ENCODE measurements around the gene GAREM1. TPM values are rescaled to one million over a fixed set of nuclear protein-coding genes. Genes with fewer than 3 reads are reported as not detected.
"Not testable (repeated sequence)": the region's sequence is repeated elsewhere in the genome, so short reads cannot be mapped to it uniquely, and the experiment has no call there.

The GAREM1 gene
- polyA plus RNA-seq (2011; rRNA removed) (0.37 and 0.48 TPM in 2 replicates), polyA minus RNA-seq (2011; rRNA and poly(A)+ RNA removed) (0.28 and 0.41 TPM in 2 replicates)

- peaks cover 8% of the 10 kb centered on the region for H3K27me3 ChIP-seq (ENCODE audit: control insufficient read depth, insufficient read depth, low read length)
- DNase-seq (ENCODE audit: low read depth), result peak; percentile 66
- peak within 1 kb of the TSS; percentile 56 for H3K4me3 ChIP-seq (ENCODE audit: low read depth, low read length)
- H3K36me3 ChIP-seq (ENCODE audit: control insufficient read depth, insufficient read depth, low read length), result no peaks in the 10 kb centered on the region
- CTCF ChIA-PET, result interaction anchor here (0.6 to 6.2 kb wide), 26 partner anchors 10 to 404 kb away, joined by 3 to 57 read pairs (median 4); no protein-coding TSS in a partner anchor
- peak; percentile 63 for TF ChIP-seq CTCF (IDR thresholded peaks at IDR 0.05; ENCODE audit: insufficient read depth, low read depth, low read length)
- POLR2A ChIA-PET, result interaction anchor here (0.6 kb wide), 1 partner anchor 121 kb away, joined by 4 read pairs; no protein-coding TSS in a partner anchor
These were observed at the start of gene GAREM1 for GRCh38 chr18:32470714-32471633. GAREM1 (minus strand) TSS chr18:32470882; CDS start chr18:32470428, 454 bp downstream.

- DNase-seq (ENCODE audit: low read depth), result no peak
- Histone ChIP-seq H3K27me3 (ENCODE audit: control insufficient read depth, insufficient read depth, low read length) (no peaks in the 10 kb centered on the region), H3K36me3 (ENCODE audit: control insufficient read depth, insufficient read depth, low read length) (no peaks in the 10 kb centered on the region), H3K4me3 (ENCODE audit: low read depth, low read length) (no peak overlapping the region)
- POLR2A ChIA-PET, result no interaction called here
- CTCF ChIA-PET, result no interaction called here
- TF ChIP-seq CTCF (IDR thresholded peaks at IDR 0.05; ENCODE audit: insufficient read depth, low read depth, low read length), result no peak
These were observed 40.5 kb upstream of the GAREM1 start for GRCh38 chr18:32511147-32511546.

GRCh38 chr18:32509111-32509510 lies 38.4 kb upstream of the GAREM1 start:
- Histone ChIP-seq H3K4me3 (ENCODE audit: low read depth, low read length) (no peak overlapping the region), H3K36me3 (ENCODE audit: control insufficient read depth, insufficient read depth, low read length) (no peaks in the 10 kb centered on the region), H3K27me3 (ENCODE audit: control insufficient read depth, insufficient read depth, low read length) (no peaks in the 10 kb centered on the region)
- ChIA-PET POLR2A (no interaction called here), CTCF (interaction anchor here (0.6 kb wide), 1 partner anchor 325 kb away, joined by 3 read pairs; no protein-coding TSS in a partner anchor)
- no peak for TF ChIP-seq CTCF (IDR thresholded peaks at IDR 0.05; ENCODE audit: insufficient read depth, low read depth, low read length)
- no peak for DNase-seq (ENCODE audit: low read depth)

GRCh38 chr18:32507093-32507492 lies 36.4 kb upstream of the GAREM1 start:
- H3K36me3 ChIP-seq (ENCODE audit: control insufficient read depth, insufficient read depth, low read length), result no peaks in the 10 kb centered on the region
- no peak overlapping the region for H3K4me3 ChIP-seq (ENCODE audit: low read depth, low read length)
- TF ChIP-seq CTCF (IDR thresholded peaks at IDR 0.05; ENCODE audit: insufficient read depth, low read depth, low read length), result no peak
- no peak for DNase-seq (ENCODE audit: low read depth)
- ChIA-PET CTCF (interaction anchor here (0.5 kb wide), 1 partner anchor 218 kb away, joined by 3 read pairs; no protein-coding TSS in a partner anchor), POLR2A (no interaction called here)
- H3K27me3 ChIP-seq (ENCODE audit: control insufficient read depth, insufficient read depth, low read length), result no peaks in the 10 kb centered on the region

GRCh38 chr18:32502014-32502413 lies 31.3 kb upstream of the GAREM1 start:
- Histone ChIP-seq H3K36me3 (ENCODE audit: control insufficient read depth, insufficient read depth, low read length) (no peaks in the 10 kb centered on the region), H3K4me3 (ENCODE audit: low read depth, low read length) (no peak overlapping the region), H3K27me3 (ENCODE audit: control insufficient read depth, insufficient read depth, low read length) (no peaks in the 10 kb centered on the region)
- no peak for TF ChIP-seq CTCF (IDR thresholded peaks at IDR 0.05; ENCODE audit: insufficient read depth, low read depth, low read length)
- CTCF ChIA-PET, result no interaction called here
- POLR2A ChIA-PET, result no interaction called here
- no peak for DNase-seq (ENCODE audit: low read depth)

- H3K27me3 ChIP-seq (ENCODE audit: control insufficient read depth, insufficient read depth, low read length); DNase-seq (ENCODE audit: low read depth); POLR2A ChIA-PET; CTCF ChIA-PET; H3K4me3 ChIP-seq (ENCODE audit: low read depth, low read length); H3K36me3 ChIP-seq (ENCODE audit: control insufficient read depth, insufficient read depth, low read length): not testable (repeated sequence)
These were observed 30.6 kb upstream of the GAREM1 start for GRCh38 chr18:32501242-32501641.

All from BJ (cell line).